HepG2 (cell line): Measurements from ENCODE around the gene MLYCD. TPM values are rescaled to one million over a fixed set of nuclear protein-coding genes. Genes with fewer than 3 reads are reported as not detected.

Experiments
- ATF3 ChIP-seq: sonication (generic); formaldehyde crosslinking; IDR thresholded peaks from 2 replicates; pipeline ENCODE4 v1.4.0; 2020; ENCODE audit warnings: missing genetic modification reagents
- HES4 ChIP-seq: sonication (generic); formaldehyde crosslinking; IDR thresholded peaks from 2 replicates; pipeline ENCODE4 v1.9.0; 2021; ENCODE audit warnings: mild to moderate bottlenecking, missing genetic modification reagents, borderline replicate concordance
- LCORL ChIP-seq, 2 experiments: fragments of 450-650 bp in 1 of 2; sonication (generic) in 1 of 2; formaldehyde crosslinking in 1 of 2; IDR thresholded peaks; 2 replicates each; pipeline versions ENCODE4 v1.5.0 to v1.6.1; 2017 to 2020; ENCODE audit warnings: antibody characterized with exemption in 1 of 2, missing genetic modification reagents in 1 of 2
- LRRFIP1 ChIP-seq: sonication (generic); formaldehyde crosslinking; conservative IDR thresholded peaks from 2 replicates; pipeline ENCODE4 v1.4.0; 2020; ENCODE audit warnings: missing genetic modification reagents
- MZF1 ChIP-seq: sonication (generic); formaldehyde crosslinking; IDR thresholded peaks from 2 replicates; pipeline ENCODE4 v1.8.1; 2023; ENCODE audit warnings: mild to moderate bottlenecking, missing genetic modification reagents, borderline replicate concordance
- RNF2 ChIP-seq: fragments of 450-650 bp; conservative IDR thresholded peaks from 2 replicates; pipeline ENCODE4 v1.6.1; 2016; ENCODE audit warnings: low read depth
- RNF219 ChIP-seq: sonication (generic); formaldehyde crosslinking; IDR thresholded peaks from 2 replicates; pipeline ENCODE4 v1.5.0; 2020; ENCODE audit warnings: mild to moderate bottlenecking, missing genetic modification reagents
- SMC3 ChIP-seq: IDR thresholded peaks from 2 replicates; pipeline ENCODE4 v1.6.1; 2011; ENCODE audit warnings: low read length, improper control_type of control experiment
- SRSF9 ChIP-seq: fragments of 200-400 bp; formaldehyde crosslinking; IDR thresholded peaks from 2 replicates; pipeline ENCODE4 v1.6.1; 2018; ENCODE audit warnings: borderline replicate concordance, mild to moderate bottlenecking, low read depth, low read length; ENCODE audit not compliant: insufficient read depth, poor library complexity, severe bottlenecking
- THAP11 ChIP-seq: IDR thresholded peaks from 2 replicates; pipeline ENCODE4 v1.6.1; 2016; ENCODE audit warnings: missing biosample characterization, missing genetic modification reagents
- ZKSCAN1 ChIP-seq: fragments of 150-350 bp; IDR thresholded peaks from 2 replicates; pipeline ENCODE4 v1.6.1; 2014; ENCODE audit warnings: low read length
- ZMYM3 ChIP-seq: sonication (generic); formaldehyde crosslinking; IDR thresholded peaks from 2 replicates; pipeline ENCODE4 v1.5.1; 2020; ENCODE audit warnings: mild to moderate bottlenecking, missing genetic modification reagents
- ZNF382 ChIP-seq: sonication (generic); formaldehyde crosslinking; IDR thresholded peaks from 2 replicates; pipeline ENCODE4 v1.5.0; 2020; ENCODE audit warnings: missing genetic modification reagents, mild to moderate bottlenecking, borderline replicate concordance
- ZNF660 ChIP-seq: sonication (generic); formaldehyde crosslinking; IDR thresholded peaks from 2 replicates; pipeline ENCODE4 v1.5.1; 2020; ENCODE audit warnings: mild to moderate bottlenecking, low read depth, missing genetic modification reagents, borderline replicate concordance
- ZNF713 ChIP-seq: sonication (generic); formaldehyde crosslinking; IDR thresholded peaks from 2 replicates; pipeline ENCODE4 v1.4.0; 2020; ENCODE audit warnings: mild to moderate bottlenecking, missing genetic modification reagents
- ZSCAN21 ChIP-seq: sonication (generic); formaldehyde crosslinking; IDR thresholded peaks from 2 replicates; pipeline ENCODE4 v1.8.0; 2022; ENCODE audit warnings: mild to moderate bottlenecking, missing genetic modification reagents, moderate library complexity, borderline replicate concordance
- polyA plus RNA-seq, 8 experiments: library from polyadenylated mRNA; depleted of rRNA in 3 of 8; stranded (reverse) in 7 of 8; unstranded in 1 of 8; fragments of >200 nt; fragmentation: Illumina TruSeq in 4 of 8; extraction: Trizol in 4 of 8; gene quantifications; 2 replicates each; pipeline versions ENCODE4 v1.2.1 to v1.2.3, GENCODE V29; 2011 to 2016; ENCODE audit warnings: low read depth in 4 of 8, missing spikeins in 1 of 8, mixed read lengths in 1 of 8; ENCODE audit not compliant: insufficient read depth in 1 of 8
- total RNA-seq, 5 experiments: library from RNA; depleted of rRNA; stranded (reverse); fragments of >200 nt; fragmentation: Illumina TruSeq; extraction: Trizol; gene quantifications; 2 replicates each; pipeline ENCODE4 v1.2.3, GENCODE V29; 2016; ENCODE audit warnings: low read depth in 1 of 5
- TF ChIP-seq, protein P1 (sequence below): sonication (generic); formaldehyde crosslinking; IDR thresholded peaks from 2 replicates; pipeline ENCODE4 v1.4.0; 2020; ENCODE audit warnings: missing genetic modification reagents

The MLYCD gene
- total and polyA plus RNA-seq, 2 of the 13 experiments (the other 11 are each of a cell fraction or from before 2014, with no cell fraction given), result 1.8 to 4.0 TPM

- TF ChIP-seq THAP11 (CRISPR knock-in tag) (0 out of 2 replicates have a peak, but pooled peaks have one; percentile 8), ZSCAN21 (CRISPR knock-in tag) (peak; percentile 14), MZF1 (no peak), LCORL (IDR thresholded peaks at IDR 0.05) (no peak), LCORL (CRISPR knock-in tag; IDR thresholded peaks at IDR 0.05) (peak; percentile 58; the same call in 1 of the 2 replicates), ZNF382 (CRISPR knock-in tag) (no peak), ATF3 (CRISPR knock-in tag) (no peak; the same call in 1 of the 2 replicates), SRSF9 (no peak), ZKSCAN1 (no peak), SMC3 (no peak), ZMYM3 (CRISPR knock-in tag) (no peak), LRRFIP1 (CRISPR knock-in tag) (no peak), ZNF660 (CRISPR knock-in tag) (no peak), RNF2 (peak; percentile 90; the same call in 1 of the 2 replicates), RNF219 (CRISPR knock-in tag) (no peak; the same call in 1 of the 2 replicates), ZNF713 (CRISPR knock-in tag) (no peak), HES4 (CRISPR knock-in tag) (peak; percentile 79; the same call in 1 of the 2 replicates)
- TF ChIP-seq, protein P1, sequence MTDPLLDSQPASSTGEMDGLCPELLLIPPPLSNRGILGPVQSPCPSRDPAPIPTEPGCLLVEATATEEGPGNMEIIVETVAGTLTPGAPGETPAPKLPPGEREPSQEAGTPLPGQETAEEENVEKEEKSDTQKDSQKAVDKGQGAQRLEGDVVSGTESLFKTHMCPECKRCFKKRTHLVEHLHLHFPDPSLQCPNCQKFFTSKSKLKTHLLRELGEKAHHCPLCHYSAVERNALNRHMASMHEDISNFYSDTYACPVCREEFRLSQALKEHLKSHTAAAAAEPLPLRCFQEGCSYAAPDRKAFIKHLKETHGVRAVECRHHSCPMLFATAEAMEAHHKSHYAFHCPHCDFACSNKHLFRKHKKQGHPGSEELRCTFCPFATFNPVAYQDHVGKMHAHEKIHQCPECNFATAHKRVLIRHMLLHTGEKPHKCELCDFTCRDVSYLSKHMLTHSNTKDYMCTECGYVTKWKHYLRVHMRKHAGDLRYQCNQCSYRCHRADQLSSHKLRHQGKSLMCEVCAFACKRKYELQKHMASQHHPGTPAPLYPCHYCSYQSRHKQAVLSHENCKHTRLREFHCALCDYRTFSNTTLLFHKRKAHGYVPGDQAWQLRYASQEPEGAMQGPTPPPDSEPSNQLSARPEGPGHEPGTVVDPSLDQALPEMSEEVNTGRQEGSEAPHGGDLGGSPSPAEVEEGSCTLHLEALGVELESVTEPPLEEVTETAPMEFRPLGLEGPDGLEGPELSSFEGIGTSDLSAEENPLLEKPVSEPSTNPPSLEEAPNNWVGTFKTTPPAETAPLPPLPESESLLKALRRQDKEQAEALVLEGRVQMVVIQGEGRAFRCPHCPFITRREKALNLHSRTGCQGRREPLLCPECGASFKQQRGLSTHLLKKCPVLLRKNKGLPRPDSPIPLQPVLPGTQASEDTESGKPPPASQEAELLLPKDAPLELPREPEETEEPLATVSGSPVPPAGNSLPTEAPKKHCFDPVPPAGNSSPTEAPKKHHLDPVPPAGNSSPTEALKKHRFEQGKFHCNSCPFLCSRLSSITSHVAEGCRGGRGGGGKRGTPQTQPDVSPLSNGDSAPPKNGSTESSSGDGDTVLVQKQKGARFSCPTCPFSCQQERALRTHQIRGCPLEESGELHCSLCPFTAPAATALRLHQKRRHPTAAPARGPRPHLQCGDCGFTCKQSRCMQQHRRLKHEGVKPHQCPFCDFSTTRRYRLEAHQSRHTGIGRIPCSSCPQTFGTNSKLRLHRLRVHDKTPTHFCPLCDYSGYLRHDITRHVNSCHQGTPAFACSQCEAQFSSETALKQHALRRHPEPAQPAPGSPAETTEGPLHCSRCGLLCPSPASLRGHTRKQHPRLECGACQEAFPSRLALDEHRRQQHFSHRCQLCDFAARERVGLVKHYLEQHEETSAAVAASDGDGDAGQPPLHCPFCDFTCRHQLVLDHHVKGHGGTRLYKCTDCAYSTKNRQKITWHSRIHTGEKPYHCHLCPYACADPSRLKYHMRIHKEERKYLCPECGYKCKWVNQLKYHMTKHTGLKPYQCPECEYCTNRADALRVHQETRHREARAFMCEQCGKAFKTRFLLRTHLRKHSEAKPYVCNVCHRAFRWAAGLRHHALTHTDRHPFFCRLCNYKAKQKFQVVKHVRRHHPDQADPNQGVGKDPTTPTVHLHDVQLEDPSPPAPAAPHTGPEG (CRISPR knock-in tag), result no peak
These were observed 470 bp downstream of the MLYCD start (continued) for GRCh38 chr16:83899272-83899897.
